GM21619 (cell line): ENCODE data around the gene CLSTN1.
"Not testable (repeated sequence)": the region's sequence is repeated elsewhere in the genome, so short reads cannot be mapped to it uniquely, and the experiment has no call there.

Source experiments
- ATAC-seq: cut with Tn5 transposase; IDR thresholded peaks from one replicate; pipeline ENCODE4 v1.9.1; 2021; ENCODE audit not compliant: unreplicated experiment

Gene CLSTN1

DNA sequence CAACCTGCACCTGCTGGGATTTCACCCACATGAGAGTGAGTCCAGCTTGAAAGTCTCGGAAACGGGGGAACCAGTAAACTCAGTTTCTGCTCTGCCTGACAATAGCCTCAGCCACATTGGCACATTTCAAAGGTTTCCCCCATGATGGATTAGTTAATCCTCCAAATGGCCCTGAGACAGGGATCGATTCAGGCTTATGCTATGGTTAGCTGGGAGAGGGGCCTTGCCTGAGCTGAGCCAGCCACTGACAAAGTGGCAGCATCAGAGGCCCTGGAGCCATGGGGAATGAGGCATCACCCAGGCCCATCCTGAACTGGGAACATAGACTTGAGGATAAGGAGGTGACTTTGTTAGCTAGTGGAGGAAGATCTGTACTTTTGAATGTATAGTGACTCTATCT, 2.9 kb upstream of the CLSTN1 start:
- ATAC-seq = no peak

DNA sequence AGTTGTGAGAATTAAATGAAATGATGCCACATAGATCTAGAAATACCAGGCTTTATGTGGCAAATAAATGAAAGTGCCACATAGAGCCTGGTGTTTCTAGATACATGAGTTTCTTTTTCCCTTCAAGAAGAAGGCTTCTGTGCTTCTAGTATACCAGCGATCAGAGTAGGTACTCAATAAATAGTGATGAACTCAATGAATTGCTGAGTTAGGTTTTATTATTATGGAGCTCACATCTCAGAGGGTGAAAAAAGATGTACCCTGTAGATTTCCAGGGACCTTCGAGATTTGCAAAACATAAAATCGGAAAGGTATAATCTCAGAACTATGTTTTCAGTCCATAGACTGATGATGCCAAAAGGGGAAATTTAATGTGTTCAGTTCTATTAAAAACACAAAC, 2.3 kb upstream of the CLSTN1 start:
- no peak for ATAC-seq

DNA sequence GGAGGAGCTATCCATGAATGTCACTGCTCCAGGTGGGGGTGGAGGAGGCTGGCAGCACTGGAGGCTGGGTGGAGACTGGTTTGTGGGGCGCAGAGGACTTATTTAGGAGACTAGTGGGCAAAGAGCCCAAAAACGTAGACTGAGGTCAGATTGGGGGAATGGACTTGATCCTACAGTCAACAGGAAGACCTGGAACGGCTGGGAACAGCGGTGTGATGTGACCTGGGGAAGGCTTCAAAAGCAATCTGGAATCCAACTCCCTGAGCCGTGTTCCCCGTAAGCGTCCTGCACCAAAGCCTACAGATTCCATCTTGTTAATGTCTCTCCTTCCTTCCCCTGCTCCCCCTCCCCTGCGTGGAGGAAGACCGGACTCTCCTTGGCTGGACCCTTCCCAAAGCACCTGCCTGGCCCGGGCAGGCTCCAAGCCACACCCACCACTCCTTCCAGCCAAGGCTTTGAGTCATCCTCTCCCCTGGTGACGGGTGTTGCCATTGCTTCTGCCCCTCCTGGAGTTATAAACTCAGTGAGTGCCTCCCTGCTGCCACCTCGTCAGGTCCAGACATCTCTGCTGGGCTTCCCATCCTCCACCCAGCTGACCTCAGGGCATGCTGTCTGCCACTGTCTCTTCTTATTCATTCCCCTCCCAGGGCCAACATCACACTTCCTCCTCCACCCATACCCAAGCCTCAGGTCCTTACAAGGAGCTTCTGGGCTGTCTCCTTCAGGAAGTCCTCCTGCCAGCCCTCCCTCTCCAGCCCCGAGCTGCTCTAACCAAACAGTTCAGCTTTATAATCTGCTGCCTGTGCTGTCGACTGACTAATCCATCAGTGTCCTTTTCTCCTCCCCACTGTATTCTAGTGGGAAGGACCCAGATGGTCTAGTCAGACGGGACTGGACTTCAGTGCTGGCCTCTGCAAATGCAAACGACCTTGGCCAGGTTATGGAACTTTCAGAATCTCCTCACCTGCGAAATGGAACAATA, 1.6 kb upstream of the CLSTN1 start:
- ATAC-seq = no peak

DNA sequence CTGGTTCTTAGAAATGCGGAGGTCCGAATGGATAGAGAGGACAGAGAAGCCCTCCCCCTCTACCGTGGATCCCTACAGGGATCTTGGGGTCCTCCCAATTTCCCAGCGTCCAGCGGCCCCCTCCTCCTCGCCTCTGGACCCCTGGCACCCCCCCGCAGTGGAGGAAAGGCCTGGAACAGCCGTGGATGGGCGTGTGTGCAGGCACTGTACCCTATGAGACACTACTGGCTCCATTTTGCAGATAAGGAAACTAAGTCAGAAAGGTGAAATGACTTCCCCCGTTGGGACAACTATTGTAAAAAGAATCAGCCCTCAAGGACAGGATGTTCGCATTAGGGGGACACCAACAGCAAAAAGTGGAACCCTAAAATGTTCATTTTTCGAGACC, 931 bp upstream of the CLSTN1 start:
- ATAC-seq = no peak

DNA sequence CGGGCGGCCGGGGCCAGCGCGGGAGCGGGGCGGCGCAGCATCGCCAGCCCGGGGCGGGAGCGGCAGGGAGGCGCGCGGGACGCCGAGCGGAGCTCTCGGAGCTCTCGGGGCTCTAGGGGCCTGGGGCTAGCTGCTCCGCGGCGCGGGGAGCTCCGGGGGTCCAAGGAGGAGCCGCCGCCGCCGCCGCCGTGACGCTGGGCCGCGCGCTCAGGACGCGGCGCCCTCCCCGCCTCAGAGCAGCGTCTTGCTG, 147 bp downstream of the CLSTN1 start:
- ATAC-seq = no peak

DNA sequence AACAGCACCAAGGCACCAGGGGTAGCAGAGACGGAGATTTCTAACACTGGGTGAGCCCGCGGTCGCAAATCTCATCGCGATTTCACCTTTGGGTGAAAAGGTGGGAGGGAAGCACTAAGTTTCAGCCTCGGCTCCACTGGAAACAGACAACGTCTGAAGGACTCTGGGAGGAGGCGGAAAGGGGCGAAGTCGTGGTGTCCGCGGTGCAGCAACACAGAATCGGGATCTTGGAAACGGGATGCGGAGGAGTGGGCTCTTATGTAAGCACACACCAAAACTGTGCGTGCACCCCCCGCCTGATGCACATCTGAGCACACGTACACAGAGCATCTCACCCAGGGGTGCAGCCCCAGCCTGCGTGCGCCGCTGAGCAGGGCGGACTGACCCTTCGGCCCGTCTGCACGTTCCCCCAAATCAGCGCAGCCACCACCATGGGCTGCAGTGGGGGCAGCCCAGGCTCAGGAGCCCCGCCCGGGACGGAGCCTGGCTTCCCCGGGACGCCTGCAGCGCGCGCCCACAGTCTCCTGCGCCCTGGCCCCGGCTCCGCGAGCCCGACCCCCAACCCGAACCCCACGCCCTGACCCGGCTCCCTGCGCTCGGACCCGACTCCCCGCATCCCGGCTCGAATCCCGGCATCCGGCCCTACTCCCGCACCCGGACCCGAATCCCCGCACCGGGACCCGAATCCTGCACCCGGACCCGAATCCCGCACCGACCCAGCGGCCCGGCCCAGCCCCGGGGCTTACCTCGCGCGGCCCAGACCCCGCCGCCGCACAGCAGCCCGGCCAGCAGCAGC, 670 bp downstream of the CLSTN1 start:
- no peak for ATAC-seq

DNA sequence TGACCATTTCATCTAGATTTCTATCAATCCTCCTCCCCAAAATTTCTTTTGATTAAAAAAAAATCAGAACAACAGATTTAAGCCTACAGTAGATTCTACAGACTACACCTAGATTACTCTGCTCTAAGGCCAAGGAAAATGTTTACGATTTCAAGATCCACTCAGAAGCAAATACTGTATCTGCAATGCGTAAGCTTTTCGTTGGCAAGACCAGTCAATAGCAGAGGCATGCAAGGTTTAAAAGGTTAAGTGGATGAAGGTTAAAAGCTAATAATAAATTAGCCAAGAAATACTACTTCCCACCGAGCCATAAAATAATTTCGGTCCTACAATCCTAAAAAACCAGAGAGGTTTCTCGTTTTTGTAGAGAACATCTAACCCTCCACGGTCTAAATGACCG, 1.3 kb downstream of the CLSTN1 start:
- no peak for ATAC-seq

DNA sequence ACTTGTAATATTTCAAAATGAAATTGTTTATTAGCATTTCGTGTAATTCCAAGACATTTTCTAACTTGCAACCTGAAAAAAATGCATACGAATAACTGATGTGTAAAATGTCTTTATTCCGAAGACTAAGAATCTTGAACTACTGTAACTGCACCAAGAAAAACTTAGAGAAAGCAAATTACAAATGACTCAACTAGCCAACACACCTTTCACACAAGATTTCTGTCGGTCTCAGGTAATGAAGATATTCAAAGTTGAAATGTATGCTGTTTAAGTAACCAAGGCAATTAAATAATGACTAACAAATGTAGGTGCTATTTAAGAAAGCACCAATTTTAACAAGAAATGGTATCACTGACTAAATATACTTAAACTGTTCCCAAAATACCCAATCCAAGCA, 2.1 kb downstream of the CLSTN1 start:
- ATAC-seq = no peak

DNA sequence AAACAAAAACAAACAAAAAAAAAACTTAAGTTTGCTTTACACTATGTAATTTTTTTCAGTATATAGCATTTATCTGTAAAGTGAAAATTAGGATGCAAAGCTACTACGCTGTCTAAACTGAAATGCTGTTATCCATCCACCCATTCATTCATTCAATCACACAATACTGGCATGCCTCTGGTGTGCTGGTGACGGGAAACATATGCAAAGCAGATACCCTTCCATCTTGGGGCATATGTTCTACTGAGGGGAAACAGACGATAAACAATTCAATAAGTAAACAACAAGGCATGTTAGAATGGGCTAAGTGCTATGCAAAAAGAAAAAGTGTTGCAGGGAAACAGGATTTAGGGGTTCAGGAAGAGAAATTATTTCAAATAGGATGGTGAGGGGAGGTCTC, 3.2 kb downstream of the CLSTN1 start:
- ATAC-seq = no peak

DNA sequence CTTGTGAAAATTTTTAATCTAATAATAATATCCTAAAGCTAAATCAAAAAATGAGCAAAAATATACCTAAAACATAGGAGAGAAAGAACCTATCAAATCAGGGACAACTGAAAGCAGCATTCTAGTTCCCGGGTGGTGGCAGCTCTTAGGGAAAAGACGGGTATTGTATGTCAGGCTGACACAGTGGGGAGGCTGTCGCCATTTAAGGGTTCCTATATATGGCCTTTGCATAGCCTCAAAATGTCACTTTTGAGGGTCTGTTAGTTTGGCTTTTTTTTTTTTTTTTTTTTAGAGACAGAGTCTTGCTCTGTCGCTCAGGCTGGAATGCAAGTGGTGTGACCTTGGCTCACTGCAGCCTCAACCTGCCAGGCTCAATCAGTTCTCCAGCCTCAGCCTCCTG, 6.0 kb downstream of the CLSTN1 start:
- no peak for ATAC-seq

DNA sequence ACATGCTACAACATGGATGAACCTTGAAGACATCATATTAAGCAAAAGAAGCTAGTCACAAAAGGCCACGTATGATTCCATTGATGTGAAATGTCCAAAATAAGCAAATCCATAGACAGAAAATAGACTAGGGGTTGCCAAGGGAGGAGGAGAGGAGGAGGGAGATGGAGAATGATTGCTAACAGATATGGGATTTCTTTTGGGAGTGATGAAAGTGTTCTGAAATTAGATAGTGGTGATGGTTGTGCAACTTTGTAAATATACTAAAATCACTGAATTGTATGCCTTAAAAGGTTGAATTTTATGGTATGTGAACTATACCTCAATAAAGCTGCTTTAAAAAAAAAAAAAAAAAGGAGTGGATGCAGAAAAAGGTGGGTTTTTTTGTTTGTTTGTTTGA, 7.6 kb downstream of the CLSTN1 start:
- no peak for ATAC-seq

DNA sequence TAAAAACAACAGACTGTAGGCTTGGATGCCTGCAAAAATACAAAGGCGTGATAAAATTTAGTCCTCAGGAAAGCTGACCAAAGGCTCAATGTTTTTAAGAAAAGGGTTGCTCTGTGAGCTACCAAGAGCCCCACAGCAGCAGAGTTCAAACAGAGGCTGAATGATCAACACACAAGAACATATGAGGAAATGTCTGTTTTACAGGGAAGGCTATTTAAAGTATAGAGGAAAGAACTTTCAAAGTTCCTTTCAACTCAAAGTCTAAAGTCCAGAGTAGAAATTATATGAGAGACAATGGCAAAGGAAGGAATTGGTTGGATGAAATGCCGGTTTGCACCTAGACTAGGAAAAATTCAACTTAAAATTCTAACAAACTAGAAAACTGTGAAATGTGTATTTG, 8.6 kb downstream of the CLSTN1 start:
- ATAC-seq = no peak

DNA sequence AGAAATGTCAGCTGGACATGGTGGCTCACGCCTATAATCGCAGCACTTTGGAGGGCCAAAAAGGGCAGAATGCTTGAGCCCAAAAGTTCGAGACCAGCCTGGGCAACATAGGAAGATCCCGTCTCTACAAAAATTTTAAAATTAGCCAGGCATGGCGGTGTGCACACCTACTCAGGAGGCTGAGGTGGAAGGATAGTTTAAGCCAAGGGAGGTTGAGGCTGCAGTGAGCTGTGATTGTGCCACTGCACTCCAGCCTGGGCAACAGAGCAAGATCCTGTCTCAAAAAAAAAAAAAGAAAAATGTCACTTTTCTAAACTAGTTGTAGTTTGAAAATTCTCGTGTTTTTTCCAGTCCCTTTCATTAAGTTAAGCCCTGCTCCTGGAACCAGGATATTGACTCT, 9.1 kb downstream of the CLSTN1 start:
- ATAC-seq = no peak

DNA sequence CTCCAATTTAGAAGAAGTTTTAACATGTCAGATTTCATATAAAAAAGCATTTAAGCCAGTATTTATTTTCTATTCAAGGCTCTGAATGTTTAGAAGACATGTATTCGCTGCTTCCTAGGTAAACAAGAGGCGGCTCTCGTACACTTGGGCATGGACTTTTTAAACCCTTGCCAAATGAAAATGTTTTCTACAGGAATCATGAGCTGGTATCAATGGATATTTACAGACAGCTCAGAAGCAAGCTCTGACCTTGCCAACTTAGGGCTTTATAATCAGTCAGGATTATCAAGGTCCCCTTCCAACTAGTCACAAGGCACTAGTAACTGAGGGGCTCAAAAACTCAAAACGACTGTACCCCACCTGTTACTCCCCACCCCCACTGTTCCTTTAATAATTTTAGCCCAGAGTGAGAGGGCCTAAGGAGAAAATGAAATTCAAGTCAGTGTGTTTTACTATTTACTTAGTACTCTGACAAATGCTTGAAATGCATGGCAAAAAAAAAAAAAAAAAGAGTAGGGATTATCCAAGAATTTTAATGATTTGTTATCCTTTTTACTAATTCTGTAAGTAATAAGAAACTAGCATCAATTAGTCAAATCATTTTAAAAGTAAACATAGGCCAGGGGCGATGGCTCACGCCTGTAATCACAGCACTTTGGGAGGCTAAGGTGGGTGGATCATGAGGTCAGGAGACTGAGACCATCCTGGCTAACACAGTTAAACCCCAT, 12.4 kb downstream of the CLSTN1 start:
- no peak for ATAC-seq

DNA sequence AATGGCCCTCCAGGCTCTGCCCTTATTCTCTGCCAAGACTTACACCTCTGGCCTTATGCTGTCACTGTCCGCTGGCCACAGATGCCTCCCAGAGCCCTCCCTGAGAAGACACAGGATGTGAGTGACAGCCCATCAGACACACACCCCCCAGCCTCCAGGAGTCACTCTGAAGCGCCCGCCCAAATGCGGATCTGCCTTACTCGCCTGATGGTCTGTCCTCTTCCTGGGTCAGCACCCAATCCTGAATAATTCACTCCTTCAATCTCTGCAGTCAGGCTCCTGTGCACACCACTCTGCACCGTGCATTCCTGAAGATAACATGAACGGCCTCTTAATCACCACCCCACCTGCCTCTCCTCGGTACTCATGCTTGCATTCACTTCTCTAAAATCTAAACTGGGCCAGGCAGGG, 14.7 kb downstream of the CLSTN1 start:
- ATAC-seq = no peak

DNA sequence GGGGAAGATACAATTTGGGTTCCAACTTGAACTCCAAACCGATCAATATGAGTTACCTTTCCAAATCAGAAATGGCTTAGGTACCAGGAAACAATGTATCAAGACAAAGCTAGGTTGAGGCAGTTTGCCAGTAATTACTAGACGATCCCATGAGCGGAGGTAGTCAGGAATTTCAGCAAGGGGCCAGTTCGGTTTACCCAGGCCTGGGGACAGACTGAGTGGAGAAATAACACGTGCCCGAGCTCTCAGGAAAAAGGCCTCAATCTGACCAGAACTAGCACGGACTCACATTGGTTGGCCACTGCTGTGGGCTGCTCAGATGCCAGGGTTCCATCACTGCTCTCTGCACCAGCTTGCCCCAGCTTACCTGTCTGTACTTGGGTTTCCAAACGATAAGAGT, 15.3 kb downstream of the CLSTN1 start:
- no peak for ATAC-seq

DNA sequence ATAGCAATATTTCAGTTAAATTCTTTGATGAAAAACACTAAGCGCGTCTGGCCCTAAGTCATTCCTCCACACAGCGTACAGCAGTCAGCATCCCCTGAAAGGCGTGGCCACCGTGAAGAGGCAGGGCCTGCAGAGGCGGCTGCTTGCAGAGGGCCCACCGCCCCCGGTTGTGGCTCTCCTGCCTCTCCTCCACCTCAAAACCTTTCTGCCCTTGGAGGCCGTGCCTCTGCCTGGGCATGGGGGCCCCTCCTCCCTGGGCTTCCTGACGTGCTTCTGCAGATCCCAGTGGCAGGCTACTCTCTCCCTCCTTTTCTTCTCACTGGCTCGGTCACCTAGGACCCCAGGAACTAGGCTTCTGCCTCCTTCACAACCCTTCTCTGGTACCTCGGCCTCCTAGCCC, 16.2 kb downstream of the CLSTN1 start:
- ATAC-seq = no peak

DNA sequence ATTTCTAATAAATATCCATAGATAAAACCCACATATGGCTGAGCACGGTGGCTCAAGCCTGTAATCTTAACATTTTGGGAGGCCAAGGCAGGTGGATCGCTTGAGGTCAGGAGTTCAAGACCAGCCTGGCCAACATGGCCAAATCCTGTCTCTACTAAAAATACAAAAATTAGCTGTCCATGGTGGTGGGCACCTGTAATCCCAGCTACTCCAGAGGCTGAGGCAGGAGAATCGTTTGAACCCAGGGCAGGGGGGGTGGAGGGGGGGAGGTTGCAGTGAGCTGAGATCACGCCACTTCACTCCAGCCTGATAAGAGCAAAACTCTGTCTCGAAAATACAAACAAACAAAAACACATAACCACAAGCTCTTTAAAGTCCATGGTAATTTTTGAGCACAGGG, 17.8 kb downstream of the CLSTN1 start:
- not testable (repeated sequence) for ATAC-seq

DNA sequence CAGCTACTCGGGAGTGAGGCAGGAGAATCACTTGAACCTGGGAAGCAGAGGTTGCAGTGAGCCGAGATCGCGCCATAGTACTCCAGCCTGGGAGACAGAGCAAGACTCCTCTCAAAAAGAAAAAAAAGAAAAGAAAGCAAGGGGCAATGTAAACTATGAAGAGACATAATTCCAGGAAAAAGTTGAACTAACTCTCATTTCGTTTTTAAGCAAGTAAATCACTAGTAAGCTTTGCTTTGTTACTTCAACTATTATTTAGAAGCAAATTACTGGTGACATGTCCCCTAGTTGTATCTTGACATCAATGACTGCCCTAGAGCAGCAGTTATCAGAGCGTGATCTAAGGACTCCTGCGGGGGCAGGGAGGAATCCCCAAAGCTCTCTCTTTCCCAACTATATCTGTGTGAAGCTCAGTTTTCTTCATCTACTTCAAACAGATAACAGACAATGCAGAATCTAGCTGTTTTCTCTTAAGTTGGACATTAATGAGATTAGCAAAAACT, 18.7 kb downstream of the CLSTN1 start:
- no peak for ATAC-seq

DNA sequence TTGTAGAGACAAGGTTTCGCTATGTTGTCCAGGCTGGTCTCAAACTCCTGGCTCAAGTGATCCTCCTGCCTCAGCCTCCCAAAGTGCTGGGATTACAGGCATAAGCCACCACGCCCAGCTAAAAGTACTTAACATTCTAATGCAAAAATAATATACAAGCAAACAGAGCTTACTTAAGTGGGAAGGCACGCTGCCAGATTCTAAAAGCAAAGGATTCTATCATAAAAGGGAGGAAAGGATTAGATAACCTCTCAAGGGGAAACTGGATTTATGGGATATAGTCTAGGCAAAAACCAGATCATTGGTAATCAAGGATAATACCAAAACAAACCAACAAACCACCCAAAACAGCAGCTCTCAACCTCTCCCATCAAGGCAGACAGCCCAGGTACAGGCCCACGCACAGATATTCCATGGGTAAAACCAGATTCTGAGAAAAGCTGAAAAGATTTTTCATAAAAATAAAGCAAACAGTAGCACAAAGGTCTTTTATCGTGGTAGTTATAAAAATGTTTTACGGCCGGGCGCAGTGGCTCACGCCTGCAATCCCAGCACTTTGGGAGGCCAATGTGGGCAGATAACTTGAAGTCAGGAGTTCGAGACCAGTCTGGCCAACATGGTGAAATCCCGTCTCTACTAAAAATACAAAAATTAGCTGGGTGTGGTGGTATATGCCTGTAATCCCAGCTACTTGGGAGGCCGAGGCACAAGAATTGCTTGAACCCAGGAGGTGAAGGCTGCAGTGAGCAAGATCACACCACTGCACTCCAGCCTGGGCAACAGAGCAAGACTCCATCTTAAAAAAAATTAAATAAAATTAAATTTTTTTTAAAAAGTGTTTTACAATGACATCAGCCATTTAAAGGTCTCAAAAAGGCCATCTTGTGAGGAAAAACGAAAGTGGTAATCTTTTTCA, 20.5 kb downstream of the CLSTN1 start:
- ATAC-seq = not testable (repeated sequence)

DNA sequence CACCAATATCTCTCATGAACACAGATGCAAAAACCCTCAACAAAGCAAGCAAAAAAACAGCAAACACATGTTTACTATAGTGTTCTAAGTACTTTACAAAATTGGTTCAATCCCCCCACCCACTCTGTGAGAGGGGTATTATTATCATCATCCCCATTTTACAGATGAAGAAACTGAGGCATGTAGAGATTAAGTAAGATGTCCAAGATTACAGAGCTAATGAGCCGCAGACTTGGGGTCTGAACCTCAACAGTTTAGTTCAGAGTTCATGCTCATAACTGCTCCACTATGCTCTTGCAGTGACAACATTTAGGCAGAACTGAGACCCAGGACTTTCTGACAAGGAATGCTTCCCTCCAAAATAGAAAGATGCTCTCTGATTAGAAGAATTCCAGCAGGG, 21.9 kb downstream of the CLSTN1 start:
- no peak for ATAC-seq
